GM06990 (cell line): Measurements from ENCODE around the gene MAN2A2.

Source experiments
- DNase-seq: peaks from one replicate; pipeline ENCODE4 v3.0.0-alpha.2; 2011; ENCODE audit not compliant: insufficient read length; ENCODE audit errors: extremely low read depth
- H3K27me3 ChIP-seq: replicated peaks from 2 replicates; pipeline ENCODE4 v1.6.0; 2011; ENCODE audit warnings: low read length; ENCODE audit not compliant: control insufficient read depth, insufficient read depth
- H3K36me3 ChIP-seq: 2 replicates; pipeline ENCODE4 v1.5.1; 2011; ENCODE audit warnings: low read length; ENCODE audit not compliant: control insufficient read depth, insufficient read depth
- H3K4me3 ChIP-seq: replicated peaks from 2 replicates; pipeline ENCODE4 v1.5.1; 2011; ENCODE audit warnings: low read depth, mild to moderate bottlenecking, control low read depth, low read length
- CTCF ChIP-seq: IDR thresholded peaks from 2 replicates; pipeline ENCODE4 v1.5.1; 2011; ENCODE audit warnings: low read length, control low read depth, mild to moderate bottlenecking, inconsistent platforms; ENCODE audit not compliant: insufficient read depth, poor library complexity, severe bottlenecking

Gene MAN2A2

GRCh38 chr15:90968434-90968833 lies 65.3 kb downstream of the MAN2A2 start:
- H3K27me3 ChIP-seq = no peaks in the 10 kb centered on the region
- H3K36me3 ChIP-seq = peaks cover 30% of the 10 kb centered on the region
- DNase-seq = no peak

GRCh38 chr15:90970274-90970673 lies 67.2 kb downstream of the MAN2A2 start:
- H3K4me3 ChIP-seq = no peak overlapping the region
- H3K36me3 ChIP-seq = peaks cover 34% of the 10 kb centered on the region
- DNase-seq = no peak
- H3K27me3 ChIP-seq = no peaks in the 10 kb centered on the region
- no peak for TF ChIP-seq CTCF

More at GRCh38 chr15:90968434-90968833, 65.3 kb downstream of the MAN2A2 start:
- H3K4me3 ChIP-seq = no peak overlapping the region
- no peak for TF ChIP-seq CTCF

GRCh38 chr15:90972133-90972532 lies 69.0 kb downstream of the MAN2A2 start:
- peaks cover 25% of the 10 kb centered on the region for H3K36me3 ChIP-seq
- no peaks in the 10 kb centered on the region for H3K27me3 ChIP-seq
- DNase-seq = no peak
- TF ChIP-seq CTCF = no peak
- H3K4me3 ChIP-seq = no peak overlapping the region
